Measurements from ENCODE around the gene NMNAT3.

DNA sequence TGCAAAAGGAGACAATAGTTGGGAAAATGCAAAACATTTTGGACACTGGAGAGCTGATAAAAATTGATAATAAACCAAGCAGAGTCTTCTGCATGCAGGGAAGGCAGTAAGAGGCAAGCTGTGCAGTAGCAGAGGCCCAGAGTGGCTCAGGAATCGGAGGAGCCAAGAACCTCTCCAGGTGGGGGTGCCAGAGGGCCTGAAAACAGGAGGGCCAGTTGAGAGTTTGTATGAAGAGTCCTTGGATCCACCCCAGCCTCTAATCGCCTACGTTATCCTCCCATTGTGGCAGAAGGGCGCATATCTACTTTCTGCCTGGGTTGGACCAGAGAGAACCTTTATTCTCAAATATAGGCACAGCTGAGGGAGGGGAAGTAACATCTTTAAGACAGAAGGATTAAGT is 89.3 kb downstream of the NMNAT3 start:
- TF ChIP-seq POLR2A (IDR thresholded peaks at IDR 0.05) = no peak
- TF ChIP-seq, protein P1, sequence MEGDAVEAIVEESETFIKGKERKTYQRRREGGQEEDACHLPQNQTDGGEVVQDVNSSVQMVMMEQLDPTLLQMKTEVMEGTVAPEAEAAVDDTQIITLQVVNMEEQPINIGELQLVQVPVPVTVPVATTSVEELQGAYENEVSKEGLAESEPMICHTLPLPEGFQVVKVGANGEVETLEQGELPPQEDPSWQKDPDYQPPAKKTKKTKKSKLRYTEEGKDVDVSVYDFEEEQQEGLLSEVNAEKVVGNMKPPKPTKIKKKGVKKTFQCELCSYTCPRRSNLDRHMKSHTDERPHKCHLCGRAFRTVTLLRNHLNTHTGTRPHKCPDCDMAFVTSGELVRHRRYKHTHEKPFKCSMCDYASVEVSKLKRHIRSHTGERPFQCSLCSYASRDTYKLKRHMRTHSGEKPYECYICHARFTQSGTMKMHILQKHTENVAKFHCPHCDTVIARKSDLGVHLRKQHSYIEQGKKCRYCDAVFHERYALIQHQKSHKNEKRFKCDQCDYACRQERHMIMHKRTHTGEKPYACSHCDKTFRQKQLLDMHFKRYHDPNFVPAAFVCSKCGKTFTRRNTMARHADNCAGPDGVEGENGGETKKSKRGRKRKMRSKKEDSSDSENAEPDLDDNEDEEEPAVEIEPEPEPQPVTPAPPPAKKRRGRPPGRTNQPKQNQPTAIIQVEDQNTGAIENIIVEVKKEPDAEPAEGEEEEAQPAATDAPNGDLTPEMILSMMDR (IDR thresholded peaks at IDR 0.05) = no peak
- no peak for TF ChIP-seq POLR2AphosphoS5 (IDR thresholded peaks at IDR 0.05)

Data from transverse colon (tissue), 4 donors.